DOHH2 (cell line): ENCODE results near the gene FMNL3.

Experiments
- EZH2phosphoT487 ChIP-seq: fragments of 200-600 bp; sonication (generic); IDR thresholded peaks from 2 replicates; pipeline ENCODE4 v1.6.1; 2017; ENCODE audit warnings: borderline replicate concordance, mild to moderate bottlenecking, antibody characterized with exemption, low read length, moderate library complexity, mixed read lengths
- TF ChIP-seq, protein P1 (sequence below): fragments of 200-600 bp; sonication (generic); IDR thresholded peaks from one replicate; pipeline ENCODE4 v1.5.1; 2014; ENCODE audit warnings: antibody characterized with exemption, mild to moderate bottlenecking, low read depth, low read length; ENCODE audit not compliant: poor library complexity, severe bottlenecking

DNA sequence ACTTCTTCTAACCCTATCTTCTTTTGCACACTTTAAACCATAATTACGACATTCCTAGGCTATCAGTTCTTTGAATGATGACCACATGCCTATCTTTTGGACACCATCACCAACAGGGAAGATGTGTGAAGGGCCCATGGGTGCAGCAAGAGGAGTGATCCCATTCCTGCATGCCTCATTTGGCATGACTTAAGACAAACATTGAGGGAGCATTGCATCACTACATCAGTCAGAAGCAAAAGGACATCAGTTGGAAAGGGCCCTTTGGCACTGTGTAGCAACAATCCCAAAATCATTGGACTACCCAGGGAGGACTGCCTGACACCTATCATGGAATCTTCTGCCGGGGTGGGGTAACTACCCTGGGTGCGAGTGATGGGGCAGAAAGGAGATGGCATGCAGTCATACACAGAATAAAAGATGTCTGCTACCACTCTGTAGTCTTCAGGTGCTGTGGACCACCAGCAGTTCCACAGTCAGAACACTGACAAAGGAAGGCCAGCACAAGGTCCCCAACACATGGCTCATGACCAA is 23.4 kb upstream of the FMNL3 start:
- TF ChIP-seq, protein P1, sequence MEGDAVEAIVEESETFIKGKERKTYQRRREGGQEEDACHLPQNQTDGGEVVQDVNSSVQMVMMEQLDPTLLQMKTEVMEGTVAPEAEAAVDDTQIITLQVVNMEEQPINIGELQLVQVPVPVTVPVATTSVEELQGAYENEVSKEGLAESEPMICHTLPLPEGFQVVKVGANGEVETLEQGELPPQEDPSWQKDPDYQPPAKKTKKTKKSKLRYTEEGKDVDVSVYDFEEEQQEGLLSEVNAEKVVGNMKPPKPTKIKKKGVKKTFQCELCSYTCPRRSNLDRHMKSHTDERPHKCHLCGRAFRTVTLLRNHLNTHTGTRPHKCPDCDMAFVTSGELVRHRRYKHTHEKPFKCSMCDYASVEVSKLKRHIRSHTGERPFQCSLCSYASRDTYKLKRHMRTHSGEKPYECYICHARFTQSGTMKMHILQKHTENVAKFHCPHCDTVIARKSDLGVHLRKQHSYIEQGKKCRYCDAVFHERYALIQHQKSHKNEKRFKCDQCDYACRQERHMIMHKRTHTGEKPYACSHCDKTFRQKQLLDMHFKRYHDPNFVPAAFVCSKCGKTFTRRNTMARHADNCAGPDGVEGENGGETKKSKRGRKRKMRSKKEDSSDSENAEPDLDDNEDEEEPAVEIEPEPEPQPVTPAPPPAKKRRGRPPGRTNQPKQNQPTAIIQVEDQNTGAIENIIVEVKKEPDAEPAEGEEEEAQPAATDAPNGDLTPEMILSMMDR, result no peak
- no peak for TF ChIP-seq EZH2phosphoT487
